ENCODE results near the gene ARHGAP23. TPM values are rescaled to one million over a fixed set of nuclear protein-coding genes. Genes with fewer than 3 reads are reported as not detected.
"Not testable (repeated sequence)": the region's sequence is repeated elsewhere in the genome, so short reads cannot be mapped to it uniquely, and the experiment has no call there.

Gene ARHGAP23
- total RNA-seq, 2 donors from 2014 or later = 9.4 to 18.0 TPM

DNA sequence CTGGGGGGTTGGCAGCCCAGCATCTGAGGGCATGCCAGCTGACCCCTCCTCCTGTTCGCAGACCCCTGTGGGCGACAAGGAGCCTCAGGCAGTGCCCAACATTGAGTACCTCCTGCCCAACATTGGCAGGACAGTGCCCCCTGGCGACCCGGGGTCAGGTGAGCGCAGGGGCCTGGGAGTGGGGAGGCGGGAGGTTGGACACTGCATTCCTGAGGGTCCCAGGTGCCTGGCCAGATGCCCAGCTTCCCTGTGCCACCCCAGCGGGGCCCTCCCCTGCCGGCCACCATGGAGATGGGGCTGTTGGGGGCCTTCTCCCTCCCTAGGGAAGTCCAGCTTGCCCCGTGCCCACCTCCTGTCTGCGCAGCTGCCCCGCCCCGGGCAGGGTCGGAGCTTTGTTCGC is 70.1 kb downstream of the ARHGAP23 start:
- H3K27ac ChIP-seq (ENCODE audit: low read depth, low read length) = no peak overlapping the region
- peaks cover 18% of the 10 kb centered on the region for H3K36me3 Mint-ChIP-seq (ENCODE audit: low read depth)
- H3K27me3 ChIP-seq (ENCODE audit: control insufficient read depth, insufficient read depth, low read length, poor library complexity, severe bottlenecking) = no peaks in the 10 kb centered on the region
- no peak overlapping the region for H3K4me3 ChIP-seq (ENCODE audit: low read length)
- 93 to 95% methylated on average over 6 to 14 of the region's 14 CpGs for WGBS, 2 experiments (ENCODE audit: insufficient coverage in 1 of 2, insufficient read length in 1 of 2)
- H3K9me3 Mint-ChIP-seq = peaks cover 5% of the 10 kb centered on the region
- TF ChIP-seq, protein P1, sequence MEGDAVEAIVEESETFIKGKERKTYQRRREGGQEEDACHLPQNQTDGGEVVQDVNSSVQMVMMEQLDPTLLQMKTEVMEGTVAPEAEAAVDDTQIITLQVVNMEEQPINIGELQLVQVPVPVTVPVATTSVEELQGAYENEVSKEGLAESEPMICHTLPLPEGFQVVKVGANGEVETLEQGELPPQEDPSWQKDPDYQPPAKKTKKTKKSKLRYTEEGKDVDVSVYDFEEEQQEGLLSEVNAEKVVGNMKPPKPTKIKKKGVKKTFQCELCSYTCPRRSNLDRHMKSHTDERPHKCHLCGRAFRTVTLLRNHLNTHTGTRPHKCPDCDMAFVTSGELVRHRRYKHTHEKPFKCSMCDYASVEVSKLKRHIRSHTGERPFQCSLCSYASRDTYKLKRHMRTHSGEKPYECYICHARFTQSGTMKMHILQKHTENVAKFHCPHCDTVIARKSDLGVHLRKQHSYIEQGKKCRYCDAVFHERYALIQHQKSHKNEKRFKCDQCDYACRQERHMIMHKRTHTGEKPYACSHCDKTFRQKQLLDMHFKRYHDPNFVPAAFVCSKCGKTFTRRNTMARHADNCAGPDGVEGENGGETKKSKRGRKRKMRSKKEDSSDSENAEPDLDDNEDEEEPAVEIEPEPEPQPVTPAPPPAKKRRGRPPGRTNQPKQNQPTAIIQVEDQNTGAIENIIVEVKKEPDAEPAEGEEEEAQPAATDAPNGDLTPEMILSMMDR (conservative IDR thresholded peaks at IDR 0.05) = peak; percentile 54
- no peak overlapping the region for H3K9ac ChIP-seq (ENCODE audit: extremely low read depth, low read length, poor library complexity, severe bottlenecking)
- no peaks in the 10 kb centered on the region for H3K4me1 ChIP-seq (ENCODE audit: control insufficient read depth, insufficient read depth, low read length)
- H3K27ac Mint-ChIP-seq = no peak overlapping the region
- no peak overlapping the region for H3K4me3 Mint-ChIP-seq
- H3K27me3 Mint-ChIP-seq (ENCODE audit: insufficient read depth) = no peaks in the 10 kb centered on the region
- H3K4me1 Mint-ChIP-seq = no peaks in the 10 kb centered on the region
- peak; percentile 80 for DNase-seq
- no peaks in the 10 kb centered on the region for H3K9me3 ChIP-seq (ENCODE audit: control insufficient read depth, low read length)
- no peaks in the 10 kb centered on the region for H3K36me3 ChIP-seq (ENCODE audit: control insufficient read depth, insufficient read depth, low read length)

DNA sequence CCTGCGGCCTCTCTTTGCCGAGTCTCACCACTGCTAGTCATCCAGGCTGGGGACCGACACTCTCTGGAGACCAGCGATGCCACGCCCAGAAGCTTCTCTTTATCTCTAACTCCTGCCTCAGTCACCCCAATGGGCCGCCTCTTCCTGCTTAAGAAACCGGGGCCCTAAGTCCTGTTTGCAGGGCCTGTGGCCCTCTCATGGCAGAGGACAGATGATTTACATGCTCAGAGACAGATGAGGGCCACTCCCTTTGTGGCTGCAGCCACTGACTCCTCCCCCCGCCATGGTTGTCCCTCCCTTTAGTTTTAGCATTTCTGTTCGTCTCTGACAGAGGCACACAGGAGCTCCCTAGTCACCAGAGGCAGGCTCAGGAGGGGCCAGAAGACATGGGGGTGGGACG is 71.0 kb downstream of the ARHGAP23 start:
- not testable (repeated sequence) for DNase-seq; H3K36me3 ChIP-seq (ENCODE audit: control insufficient read depth, insufficient read depth, low read length); H3K4me3 Mint-ChIP-seq; H3K9ac ChIP-seq (ENCODE audit: extremely low read depth, low read length, poor library complexity, severe bottlenecking); H3K27ac ChIP-seq (ENCODE audit: low read depth, low read length); H3K4me1 ChIP-seq (ENCODE audit: control insufficient read depth, insufficient read depth, low read length); H3K4me1 Mint-ChIP-seq; H3K27ac Mint-ChIP-seq; H3K27me3 ChIP-seq (ENCODE audit: control insufficient read depth, insufficient read depth, low read length, poor library complexity, severe bottlenecking); H3K27me3 Mint-ChIP-seq (ENCODE audit: insufficient read depth); H3K9me3 ChIP-seq (ENCODE audit: control insufficient read depth, low read length); H3K4me3 ChIP-seq (ENCODE audit: low read length); H3K9me3 Mint-ChIP-seq
- H3K36me3 Mint-ChIP-seq (ENCODE audit: low read depth) = peaks cover 18% of the 10 kb centered on the region
- 88% methylated on average over 10 of the region's 10 CpGs; no CpG with 5 or more reads in 1 of the 2 experiments for WGBS, 2 experiments (ENCODE audit: insufficient coverage in 1 of 2, insufficient read length in 1 of 2)

DNA sequence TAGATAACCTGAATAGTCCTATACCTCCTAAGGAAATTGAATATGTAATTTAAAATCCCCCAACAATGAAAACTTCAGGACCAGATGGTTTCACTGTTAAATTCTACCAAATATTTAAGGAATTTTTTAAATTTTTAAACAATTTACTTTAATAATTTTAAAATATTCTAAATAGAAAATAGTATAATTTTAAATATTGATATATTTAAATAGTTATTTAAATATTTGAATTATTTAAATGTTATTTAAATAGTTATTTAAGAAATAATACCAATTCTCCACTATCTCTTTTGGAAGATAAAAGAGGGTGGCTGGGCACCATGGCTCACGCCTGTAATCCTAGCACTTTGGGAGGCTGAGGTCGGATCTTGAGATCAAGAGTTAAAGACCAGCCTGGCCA is 73.5 kb downstream of the ARHGAP23 start:
- H3K27me3 Mint-ChIP-seq (ENCODE audit: insufficient read depth); DNase-seq; H3K27me3 ChIP-seq (ENCODE audit: control insufficient read depth, insufficient read depth, low read length, poor library complexity, severe bottlenecking); H3K4me3 Mint-ChIP-seq; H3K36me3 ChIP-seq (ENCODE audit: control insufficient read depth, insufficient read depth, low read length); H3K9ac ChIP-seq (ENCODE audit: extremely low read depth, low read length, poor library complexity, severe bottlenecking); H3K4me1 ChIP-seq (ENCODE audit: control insufficient read depth, insufficient read depth, low read length); H3K9me3 ChIP-seq (ENCODE audit: control insufficient read depth, low read length); H3K4me1 Mint-ChIP-seq; H3K4me3 ChIP-seq (ENCODE audit: low read length); H3K27ac ChIP-seq (ENCODE audit: low read depth, low read length); H3K27ac Mint-ChIP-seq; H3K9me3 Mint-ChIP-seq: not testable (repeated sequence)
- peaks cover 14% of the 10 kb centered on the region for H3K36me3 Mint-ChIP-seq (ENCODE audit: low read depth)
- no CpG with 5 or more reads among the region's 2 CpGs for WGBS, 2 experiments (ENCODE audit: insufficient coverage in 1 of 2, insufficient read length in 1 of 2)

DNA sequence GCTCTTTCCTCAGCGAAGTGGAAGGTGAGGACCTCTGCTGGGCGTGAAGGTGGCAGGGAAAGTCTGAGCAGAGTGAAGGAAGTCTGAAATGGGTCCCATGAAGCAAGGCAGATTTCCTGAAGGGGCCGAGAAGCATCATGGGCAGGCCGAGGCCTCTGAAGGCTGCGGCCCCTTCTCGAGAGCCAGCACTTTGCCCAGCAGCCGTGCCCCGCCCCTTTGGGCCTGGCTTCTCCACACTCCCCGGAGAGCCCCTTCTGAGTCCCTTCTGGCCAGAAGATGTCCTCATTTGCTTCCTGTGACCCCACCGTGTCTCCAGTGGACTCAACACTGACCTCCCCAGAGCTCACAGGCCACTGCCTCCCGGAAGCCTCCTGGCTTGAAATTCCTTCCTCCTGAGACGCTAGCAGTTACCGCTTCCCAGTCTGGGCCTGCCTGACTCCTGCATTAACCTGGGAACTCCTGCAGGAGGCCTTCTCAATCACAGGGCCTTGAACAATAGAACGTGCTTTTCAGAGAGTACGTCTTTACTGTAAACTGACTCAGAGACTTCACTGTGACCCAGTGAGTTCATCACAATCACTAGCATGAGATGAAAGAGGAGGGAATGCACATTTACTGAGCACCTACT is 75.1 kb downstream of the ARHGAP23 start:
- not testable (repeated sequence) for H3K36me3 ChIP-seq (ENCODE audit: control insufficient read depth, insufficient read depth, low read length); H3K9me3 ChIP-seq (ENCODE audit: control insufficient read depth, low read length); H3K4me1 Mint-ChIP-seq; H3K4me3 Mint-ChIP-seq; H3K27me3 ChIP-seq (ENCODE audit: control insufficient read depth, insufficient read depth, low read length, poor library complexity, severe bottlenecking); H3K4me1 ChIP-seq (ENCODE audit: control insufficient read depth, insufficient read depth, low read length); H3K27me3 Mint-ChIP-seq (ENCODE audit: insufficient read depth); H3K4me3 ChIP-seq (ENCODE audit: low read length); H3K27ac ChIP-seq (ENCODE audit: low read depth, low read length); H3K9ac ChIP-seq (ENCODE audit: extremely low read depth, low read length, poor library complexity, severe bottlenecking); H3K9me3 Mint-ChIP-seq; H3K27ac Mint-ChIP-seq
- WGBS, 2 experiments (ENCODE audit: insufficient coverage in 1 of 2, insufficient read length in 1 of 2) = 75 to 86% methylated on average over 5 to 14 of the region's 15 CpGs
- peaks cover 10% of the 10 kb centered on the region for H3K36me3 Mint-ChIP-seq (ENCODE audit: low read depth)
- DNase-seq = peak; percentile 78
- TF ChIP-seq, protein P1 (conservative IDR thresholded peaks at IDR 0.05) = peak; percentile 49

Measured in endodermal cell (in vitro differentiated cells).